Upper lobe of left lung (tissue), 6 donors: ENCODE data around the gene GALNS. TPM values are rescaled to one million over a fixed set of nuclear protein-coding genes. Genes with fewer than 3 reads are reported as not detected.

Source experiments
- ATAC-seq, 2 donors: fragments of 200-7000 bp; cut with Tn5 transposase; one replicate each; pipeline ENCODE4 v1.9.1; 2022; ENCODE audit warnings: mild to moderate bottlenecking in 2 of 2, moderate library complexity in 2 of 2; ENCODE audit not compliant: low FRiP score in 2 of 2
- DNase-seq, 2 donors: peaks; one replicate each; pipeline ENCODE4 v3.0.0-alpha.2; 2019 to 2020
- H3K27ac ChIP-seq, 4 donors: fragments of 200-600 bp; sonication (generic); one replicate each; pipeline ENCODE4 v1.5.1; 2016 to 2019
- H3K27me3 ChIP-seq, 4 donors: fragments of 200-600 bp; sonication (generic); one replicate each; pipeline ENCODE4 v1.5.1; 2017 to 2019
- H3K36me3 ChIP-seq, 4 donors: fragments of 200-600 bp; sonication (generic); one replicate each; pipeline ENCODE4 v1.5.1; 2016 to 2019
- H3K4me1 ChIP-seq, 4 donors: fragments of 200-600 bp; sonication (generic); one replicate each; pipeline ENCODE4 v1.5.1; 2018 to 2019
- H3K4me3 ChIP-seq, 4 donors: fragments of 200-600 bp; sonication (generic); one replicate each; pipeline ENCODE4 v1.5.1; 2017 to 2019; ENCODE audit warnings: mild to moderate bottlenecking in 2 of 4, moderate library complexity in 1 of 4
- H3K9me3 ChIP-seq, 4 donors: fragments of 200-600 bp; sonication (generic); one replicate each; pipeline ENCODE4 v1.5.1; 2018 to 2019
- CTCF ChIP-seq, 6 experiments: fragments of 450-650 bp in 4 of 6; fragments of 200-600 bp in 2 of 6; sonication (generic) in 2 of 6; IDR thresholded peaks; one replicate each; pipeline ENCODE4 v1.5.1; 2016 to 2019; ENCODE audit warnings: antibody characterized with exemption in 6 of 6
- EP300 ChIP-seq, 4 donors: sonication (generic); formaldehyde crosslinking; IDR thresholded peaks; one replicate each; pipeline ENCODE4 v1.5.1; 2017; ENCODE audit warnings: antibody characterized with exemption in 4 of 4, control low read depth in 2 of 4
- POLR2A ChIP-seq, 4 donors: fragments of 450-650 bp; IDR thresholded peaks; one replicate each; pipeline ENCODE4 v1.5.1; 2016 to 2017; ENCODE audit warnings: antibody characterized with exemption in 4 of 4, mild to moderate bottlenecking in 2 of 4
- POLR2AphosphoS5 ChIP-seq, 2 donors: sonication (generic); formaldehyde crosslinking; IDR thresholded peaks; one replicate each; pipeline ENCODE4 v1.5.1; 2017; ENCODE audit warnings: antibody characterized with exemption in 2 of 2
- WGBS, 2 donors: methylation state at CpG; one replicate each; pipeline ENCODE4 v1.1.5; 2017 to 2018; 5-methylcytosine and 5-hydroxymethylcytosine counted together
- total RNA-seq, 6 donors: library from RNA; depleted of rRNA in 4 of 6; stranded (reverse); fragments of >200 nt in 4 of 6; gene quantifications; one replicate each; pipeline versions ENCODE4 v1.1.0 to v1.2.1, GENCODE V29; 2016 to 2021
- donor health status: DM: no; HTN: no; CAD: no; lungs with moderate emphysema.
- donor health status: DM: no; HTN: yes; CAD: no; lungs with severe emphysema.

Gene GALNS
- total RNA-seq, 6 donors from 2014 or later: 24.8 to 140 (median 45.6) TPM

- TF ChIP-seq EP300 (IDR thresholded peaks at IDR 0.05) (no peak), CTCF (IDR thresholded peaks at IDR 0.05) (no peak), POLR2A (IDR thresholded peaks at IDR 0.05) (no peak), POLR2AphosphoS5 (IDR thresholded peaks at IDR 0.05) (no peak)
- Histone ChIP-seq H3K27me3 (no peaks in the 10 kb centered on the region), H3K36me3 (peaks cover 8 to 32% (median 24%) of the 10 kb centered on the region in 4 donors), H3K27ac (peak overlapping the region in 1 of 4 donors; percentile 10), H3K9me3 (no peaks in the 10 kb centered on the region), H3K4me1 (peaks cover under 1 to 3% (median 2%) of the 10 kb centered on the region in 4 donors), H3K4me3 (no peak overlapping the region)
- peak in 1 of 2 donors; percentile 76 for DNase-seq
- no peak for ATAC-seq
- 60 to 82% methylated on average over 8 to 40 of the region's 40 CpGs for WGBS, 2 donors
Observed at GRCh38 chr16:88817785-88818574, 38.8 kb downstream of the GALNS start.

- no peak overlapping the region for H3K4me3 ChIP-seq
- DNase-seq (peak in 1 of 2 donors; percentile 77), ATAC-seq (no peak)
- TF ChIP-seq EP300 (IDR thresholded peaks at IDR 0.05) (no peak), POLR2AphosphoS5 (IDR thresholded peaks at IDR 0.05) (no peak), POLR2A (IDR thresholded peaks at IDR 0.05) (no peak), CTCF (IDR thresholded peaks at IDR 0.05) (no peak)
- no peak overlapping the region for H3K27ac ChIP-seq
- peaks cover under 1 to 21% (median 13%) of the 10 kb centered on the region in 4 donors for H3K36me3 ChIP-seq
- no peaks in the 10 kb centered on the region for H3K9me3 ChIP-seq
- WGBS, 2 donors: 86 to 89% methylated on average over 8 to 34 of the region's 41 CpGs
- H3K4me1 ChIP-seq: peaks cover 9 to 13% (median 12%) of the 10 kb centered on the region in 4 donors
- H3K27me3 ChIP-seq: no peaks in the 10 kb centered on the region
Observed at GRCh38 chr16:88816736-88817535, 39.8 kb downstream of the GALNS start.

- Histone ChIP-seq H3K9me3 (no peaks in the 10 kb centered on the region), H3K4me1 (peaks cover 11 to 18% (median 16%) of the 10 kb centered on the region in 4 donors), H3K27me3 (no peaks in the 10 kb centered on the region), H3K27ac (no peak overlapping the region), H3K36me3 (peaks cover 0 to 12% (median 5%) of the 10 kb centered on the region in 4 donors), H3K4me3 (no peak overlapping the region)
- peak in 1 of 2 donors; percentile 82 for DNase-seq
- TF ChIP-seq POLR2A (IDR thresholded peaks at IDR 0.05): no peak
- TF ChIP-seq CTCF (IDR thresholded peaks at IDR 0.05): peak; percentile 62 to 84 (median 69)
- no peak for ATAC-seq
- 44% methylated on average over 16 of the region's 19 CpGs; no CpG with 5 or more reads in 1 of the 2 donors for WGBS, 2 donors
Observed at GRCh38 chr16:88815901-88816589, 40.7 kb downstream of the GALNS start.

- peaks cover 19 to 26% (median 24%) of the 10 kb centered on the region in 4 donors for H3K4me1 ChIP-seq
- peaks cover 0 to 6% (median 1%) of the 10 kb centered on the region in 4 donors for H3K36me3 ChIP-seq
- peak in 1 of 2 donors; percentile 48 for DNase-seq
- H3K27ac ChIP-seq: no peak overlapping the region
- ATAC-seq: no peak
- TF ChIP-seq POLR2A (IDR thresholded peaks at IDR 0.05) (no peak), CTCF (IDR thresholded peaks at IDR 0.05) (no peak), EP300 (IDR thresholded peaks at IDR 0.05) (no peak), POLR2AphosphoS5 (IDR thresholded peaks at IDR 0.05) (no peak)
- no peaks in the 10 kb centered on the region for H3K27me3 ChIP-seq
- H3K9me3 ChIP-seq: no peaks in the 10 kb centered on the region
- H3K4me3 ChIP-seq: no peak overlapping the region
- WGBS, 2 donors: 93% methylated on average over 10 of the region's 10 CpGs; no CpG with 5 or more reads in 1 of the 2 donors
Observed at GRCh38 chr16:88815227-88815626, 41.5 kb downstream of the GALNS start.
